GM18520 (cell line): ENCODE measurements around the gene TWIST2.

Experiments
- ATAC-seq: cut with Tn5 transposase; IDR thresholded peaks from one replicate; pipeline ENCODE4 v1.9.1; 2021; ENCODE audit not compliant: unreplicated experiment

TWIST2 gene

GRCh38 chr2:238903141-238903540 is 55.3 kb downstream of the TWIST2 start:
- no peak for ATAC-seq

GRCh38 chr2:238904177-238904576 is 56.3 kb downstream of the TWIST2 start:
- ATAC-seq, result no peak

GRCh38 chr2:238904716-238905115 is 56.8 kb downstream of the TWIST2 start:
- ATAC-seq, result no peak

GRCh38 chr2:238905224-238905623 is 57.3 kb downstream of the TWIST2 start:
- ATAC-seq, result no peak

GRCh38 chr2:238905644-238906043 is 57.8 kb downstream of the TWIST2 start:
- ATAC-seq, result no peak

GRCh38 chr2:238906254-238906935 is 58.5 kb downstream of the TWIST2 start:
- no peak for ATAC-seq

- no peak for ATAC-seq
These were observed 59.2 kb downstream of the TWIST2 start for GRCh38 chr2:238906936-238907716.

GRCh38 chr2:238907717-238908173 is 59.9 kb downstream of the TWIST2 start:
- ATAC-seq, result no peak

GRCh38 chr2:238908960-238909951 is 61.4 kb downstream of the TWIST2 start:
- no peak for ATAC-seq

- ATAC-seq, result no peak
These were observed 63.0 kb downstream of the TWIST2 start for GRCh38 chr2:238910751-238911351.

- ATAC-seq, result no peak
These were observed 63.7 kb downstream of the TWIST2 start for GRCh38 chr2:238911376-238912227.

- no peak for ATAC-seq
These were observed 64.5 kb downstream of the TWIST2 start for GRCh38 chr2:238912228-238912915.

GRCh38 chr2:238912916-238913875 is 65.3 kb downstream of the TWIST2 start:
- ATAC-seq, result no peak

GRCh38 chr2:238913931-238914647 is 66.2 kb downstream of the TWIST2 start:
- ATAC-seq, result no peak

- ATAC-seq, result no peak
These were observed 66.7 kb downstream of the TWIST2 start for GRCh38 chr2:238914648-238915015.

- ATAC-seq, result no peak
These were observed 67.3 kb downstream of the TWIST2 start for GRCh38 chr2:238915196-238915595.

GRCh38 chr2:238915596-238915995 is 67.7 kb downstream of the TWIST2 start:
- no peak for ATAC-seq
